GM12892 (cell line): ENCODE measurements around the gene PROSER3.

Experiments
- POLR2A ChIP-seq: IDR thresholded peaks from 2 replicates; pipeline ENCODE4 v1.6.1; 2011; ENCODE audit warnings: low read depth, low read length, control low read depth
- POLR2AphosphoS5 ChIP-seq: IDR thresholded peaks from 2 replicates; pipeline ENCODE4 v1.6.1; 2011; ENCODE audit warnings: low read depth, low read length, control low read depth
- TAF1 ChIP-seq: IDR thresholded peaks from 2 replicates; pipeline ENCODE4 v1.6.1; 2011; ENCODE audit warnings: low read depth, mild to moderate bottlenecking, control low read depth, low read length, borderline replicate concordance

GRCh38 chr19:35812220-35813042 is 54.5 kb downstream of the PROSER3 start, which contains the start of gene PRODH2:
- TF ChIP-seq POLR2A (no peak), TAF1 (no peak), POLR2AphosphoS5 (no peak)
